KMS-11 (cell line): ENCODE measurements around the gene PCGF6.
A peak's percentile ranks its signal among the peaks of the same experiment; 100 is the strongest.

Source experiments
- H2AFZ ChIP-seq: fragments of 200-600 bp; sonication (generic); 2 replicates; pipeline ENCODE4 v1.6.1; 2016; ENCODE audit warnings: antibody characterized with exemption, mixed run types, low read depth
- H3K27ac ChIP-seq: fragments of 200-600 bp; sonication (generic); 2 replicates; pipeline ENCODE4 v1.6.1; 2016; ENCODE audit warnings: mild to moderate bottlenecking, mixed run types
- H3K27me3 ChIP-seq: fragments of 200-600 bp; sonication (generic); 2 replicates; pipeline ENCODE4 v1.6.1; 2017; ENCODE audit warnings: mild to moderate bottlenecking, low read depth, mixed run types, moderate library complexity; ENCODE audit not compliant: insufficient read depth
- H3K36me3 ChIP-seq: fragments of 200-600 bp; sonication (generic); 2 replicates; pipeline ENCODE4 v1.6.1; 2017; ENCODE audit warnings: mild to moderate bottlenecking, mixed run types; ENCODE audit not compliant: insufficient read depth
- H3K4me1 ChIP-seq: fragments of 200-600 bp; sonication (generic); 2 replicates; pipeline ENCODE4 v1.6.1; 2016; ENCODE audit warnings: mild to moderate bottlenecking, low read depth, mixed run types; ENCODE audit not compliant: poor library complexity, severe bottlenecking
- H3K4me2 ChIP-seq: fragments of 200-600 bp; sonication (generic); 2 replicates; pipeline ENCODE4 v1.7.0; 2016; ENCODE audit warnings: mild to moderate bottlenecking, mixed run types
- H3K4me3 ChIP-seq: fragments of 200-600 bp; sonication (generic); IDR thresholded peaks from 2 replicates; pipeline ENCODE4 v1.6.1; 2017; ENCODE audit warnings: low read depth, low read length, mixed read lengths; ENCODE audit not compliant: insufficient read depth
- H3K79me2 ChIP-seq: fragments of 200-600 bp; sonication (generic); 2 replicates; pipeline ENCODE4 v1.6.1; 2016; ENCODE audit warnings: low read depth, mixed run types; ENCODE audit not compliant: insufficient read depth
- H3K9ac ChIP-seq: fragments of 200-600 bp; sonication (generic); 2 replicates; pipeline ENCODE4 v1.6.1; 2016; ENCODE audit warnings: mild to moderate bottlenecking, mixed run types
- H4K20me1 ChIP-seq: fragments of 200-600 bp; sonication (generic); 2 replicates; pipeline ENCODE4 v1.6.1; 2016; ENCODE audit warnings: mild to moderate bottlenecking, mixed run types; ENCODE audit not compliant: insufficient read depth
- CTCF ChIP-seq: fragments of 200-600 bp; sonication (generic); conservative IDR thresholded peaks from 2 replicates; pipeline ENCODE4 v1.6.1; 2017; ENCODE audit warnings: low read depth, mild to moderate bottlenecking, antibody characterized with exemption, low read length, moderate library complexity, mixed read lengths

Gene PCGF6

GRCh38 chr10:103334567-103334966 lies 16.4 kb downstream of the PCGF6 start:
- Histone ChIP-seq H3K36me3 (no peaks in the 10 kb centered on the region), H3K27me3 (no peaks in the 10 kb centered on the region), H2AFZ (no peak overlapping the region), H3K27ac (no peak overlapping the region), H3K4me2 (no peak overlapping the region), H3K4me1 (peaks cover 9% of the 10 kb centered on the region), H3K9ac (no peak overlapping the region), H3K4me3 (no peak overlapping the region), H4K20me1 (no peaks in the 10 kb centered on the region), H3K79me2 (no peaks in the 10 kb centered on the region)
- no peak for TF ChIP-seq CTCF

- Histone ChIP-seq H3K9ac (no peak overlapping the region), H3K4me2 (no peak overlapping the region), H4K20me1 (no peaks in the 10 kb centered on the region), H3K27me3 (no peaks in the 10 kb centered on the region), H3K79me2 (no peaks in the 10 kb centered on the region), H3K4me3 (no peak overlapping the region), H3K27ac (no peak overlapping the region), H2AFZ (no peak overlapping the region), H3K4me1 (peaks cover 9% of the 10 kb centered on the region), H3K36me3 (no peaks in the 10 kb centered on the region)
- peak; percentile 74 for TF ChIP-seq CTCF
Observed at GRCh38 chr10:103333934-103334520, 16.9 kb downstream of the PCGF6 start.

GRCh38 chr10:103327906-103328305 lies 23.0 kb downstream of the PCGF6 start:
- no peak overlapping the region for H3K9ac ChIP-seq
- H2AFZ ChIP-seq = no peak overlapping the region
- no peaks in the 10 kb centered on the region for H3K4me1 ChIP-seq
- H3K4me3 ChIP-seq = no peak overlapping the region
- H3K79me2 ChIP-seq = no peaks in the 10 kb centered on the region
- no peaks in the 10 kb centered on the region for H3K27me3 ChIP-seq
- peaks cover 3% of the 10 kb centered on the region; the same call in 1 of the 2 replicates for H3K36me3 ChIP-seq
- no peak overlapping the region for H3K27ac ChIP-seq
- H4K20me1 ChIP-seq = no peaks in the 10 kb centered on the region
- H3K4me2 ChIP-seq = no peak overlapping the region
- no peak for TF ChIP-seq CTCF

GRCh38 chr10:103316087-103316486 lies 34.9 kb downstream of the PCGF6 start:
- no peaks in the 10 kb centered on the region for H3K79me2 ChIP-seq

More at GRCh38 chr10:103316087-103316486, 34.9 kb downstream of the PCGF6 start:
- H3K4me2 ChIP-seq = no peak overlapping the region
- H3K4me3 ChIP-seq = no peak overlapping the region
- no peaks in the 10 kb centered on the region for H4K20me1 ChIP-seq
- no peak overlapping the region for H3K27ac ChIP-seq
- no peak overlapping the region for H3K9ac ChIP-seq
- no peak overlapping the region for H2AFZ ChIP-seq
- H3K4me1 ChIP-seq = no peaks in the 10 kb centered on the region
- no peak for TF ChIP-seq CTCF
- H3K27me3 ChIP-seq = no peaks in the 10 kb centered on the region
- peaks cover 3% of the 10 kb centered on the region; the same call in 1 of the 2 replicates for H3K36me3 ChIP-seq
